Measurements from ENCODE around the gene APOL2.
A peak's percentile ranks its signal among the peaks of the same experiment; 100 is the strongest.
"Not testable (repeated sequence)": the region's sequence is repeated elsewhere in the genome, so short reads cannot be mapped to it uniquely, and the experiment has no call there.

APOL2 gene

GRCh38 chr22:36196254-36197064 is 42.9 kb downstream of the APOL2 start:
- no peak for DNase-seq

GRCh38 chr22:36194971-36195370 is 44.4 kb downstream of the APOL2 start:
- peak; percentile 27 to 29 for DNase-seq

- no peak for DNase-seq
These were observed 44.9 kb downstream of the APOL2 start for GRCh38 chr22:36194385-36194784.

GRCh38 chr22:36193577-36193976 is 45.8 kb downstream of the APOL2 start:
- no peak for DNase-seq

GRCh38 chr22:36193171-36193570 is 46.2 kb downstream of the APOL2 start:
- no peak for DNase-seq

GRCh38 chr22:36192542-36192941 is 46.8 kb downstream of the APOL2 start:
- DNase-seq, result no peak

GRCh38 chr22:36191106-36191836 is 48.1 kb downstream of the APOL2 start:
- no peak for DNase-seq

- DNase-seq, result not testable (repeated sequence)
These were observed 51.5 kb downstream of the APOL2 start for GRCh38 chr22:36187862-36188261.

GRCh38 chr22:36185828-36186624 is 53.3 kb downstream of the APOL2 start:
- no peak for DNase-seq

GRCh38 chr22:36184433-36185025 is 54.8 kb downstream of the APOL2 start:
- DNase-seq, result no peak

- DNase-seq, result no peak
These were observed 55.9 kb downstream of the APOL2 start for GRCh38 chr22:36183446-36183845.

GRCh38 chr22:36182857-36183256 is 56.5 kb downstream of the APOL2 start:
- no peak for DNase-seq

GRCh38 chr22:36182056-36182455 is 57.3 kb downstream of the APOL2 start:
- no peak for DNase-seq

- no peak for DNase-seq
These were observed 58.4 kb downstream of the APOL2 start for GRCh38 chr22:36180928-36181327.

- DNase-seq, result peak; percentile 85 to 89
These were observed 59.1 kb downstream of the APOL2 start for GRCh38 chr22:36180038-36180880.

- no peak for DNase-seq
These were observed 62.2 kb downstream of the APOL2 start for GRCh38 chr22:36177160-36177559.

All from activated CD4-positive, alpha-beta T cell treated with anti-CD3 and anti-CD28 coated beads for 4 hours (primary cell).